HG02885 (cell line): ENCODE results near the gene OTX1.

Experiments
- ATAC-seq: cut with Tn5 transposase; IDR thresholded peaks from one replicate; pipeline ENCODE4 v1.9.1; 2021; ENCODE audit warnings: mild to moderate bottlenecking; ENCODE audit not compliant: unreplicated experiment, poor library complexity

Gene OTX1

DNA sequence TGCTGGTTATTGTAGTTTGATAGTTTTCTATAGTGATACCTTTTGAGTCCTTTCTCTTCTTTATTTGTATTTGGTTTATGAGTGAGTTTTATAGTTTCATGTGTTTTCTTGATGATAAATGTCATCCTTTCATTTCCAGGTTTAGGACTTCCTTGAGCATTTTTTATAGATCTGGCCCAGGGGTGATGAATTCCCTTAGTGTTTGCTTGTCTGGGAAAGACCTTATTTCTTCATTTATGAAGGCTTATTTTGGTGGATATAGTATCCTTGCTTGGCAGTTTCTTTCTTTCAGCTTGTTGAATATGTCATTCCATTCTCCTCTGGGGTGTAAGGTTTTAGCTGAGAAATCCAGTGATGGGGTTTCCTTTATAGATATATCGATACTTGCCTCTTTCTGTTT, 53.9 kb downstream of the OTX1 start:
- ATAC-seq: no peak
